HepG2 (cell line): ENCODE results near the gene FANCF. TPM values are rescaled to one million over a fixed set of nuclear protein-coding genes. Genes with fewer than 3 reads are reported as not detected.

ENCODE experiments used
- ATAC-seq: fragments of 200-7000 bp; cut with Tn5 transposase; 3 replicates; pipeline ENCODE4 v1.9.1; 2020; ENCODE audit warnings: mild to moderate bottlenecking, moderate library complexity
- BruUV-seq: library from RNA; stranded (reverse); fragments of 400-500 nt; replicated peaks from 2 replicates; lab custom pipeline; 2021; lab: Mats Ljungman, UMichigan
- CTCF ChIA-PET: fragments of 300-600 bp; formaldehyde crosslinking; extraction: SDS; loops from one replicate; lab custom pipeline; 2021; ENCODE audit warnings: low total read pairs, inconsistent platforms, low intra/inter-chr PET ratio; lab: Yijun Ruan, JAX
- POLR2A ChIA-PET: fragments of 350-600 bp; sonication (Branson Sonifier 250); formaldehyde crosslinking; loops from one replicate; lab custom pipeline; 2020; ENCODE audit warnings: antibody characterized with exemption, inconsistent platforms; lab: Yijun Ruan, JAX
- DNase-seq: peaks from one replicate; pipeline ENCODE4 v3.0.0-alpha.2; 2015; ENCODE audit warnings: low spot score
- FAIRE-seq: peaks from 3 replicates; lab custom pipeline; 2011; peaks lifted over from hg19 to GRCh38; lab: Jason Lieb, UNC
- H2AFZ ChIP-seq: one replicate; pipeline ENCODE4 v1.6.1; 2011; ENCODE audit warnings: low read length, inconsistent platforms
- H3K27ac ChIP-seq: fragments of 300-600 bp; 3 replicates; pipeline ENCODE4 v1.8.0; 2011; ENCODE audit warnings: mixed run types, mild to moderate bottlenecking, mixed read lengths, low read length, inconsistent platforms; ENCODE audit not compliant: insufficient read depth; ENCODE audit errors: extremely low read length
- H3K27me3 ChIP-seq, 2 experiments: fragments of 200-600 bp in 1 of 2; 2 replicates in 1 of 2; 3 replicates in 1 of 2; pipeline versions ENCODE4 v1.6.0 to v1.8.0; 2011; ENCODE audit warnings: low read length in 2 of 2, mild to moderate bottlenecking in 2 of 2, moderate library complexity in 2 of 2, inconsistent platforms in 1 of 2; ENCODE audit not compliant: insufficient read depth in 2 of 2, control insufficient read depth in 1 of 2
- H3K36me3 ChIP-seq, 2 experiments: fragments of 200-600 bp in 1 of 2; replicated peaks in 1 of 2; 2 replicates in 1 of 2; 3 replicates in 1 of 2; pipeline versions ENCODE4 v1.5.1 to v1.8.0; 2011; ENCODE audit warnings: low read length in 2 of 2, inconsistent platforms in 1 of 2; ENCODE audit not compliant: insufficient read depth in 2 of 2, control insufficient read depth in 1 of 2
- H3K4me1 ChIP-seq: 2 replicates; pipeline ENCODE4 v1.5.1; 2012; ENCODE audit warnings: low read length, inconsistent platforms; ENCODE audit not compliant: insufficient read depth
- H3K4me2 ChIP-seq: 2 replicates; pipeline ENCODE4 v1.6.0; 2011; ENCODE audit warnings: low read depth, low read length, inconsistent platforms
- H3K4me3 ChIP-seq, 3 experiments: fragments of 200-600 bp in 1 of 3; sonication (generic), shearing (Covaris generic) in 1 of 3; replicated peaks in 1 of 3; 2 replicates each; pipeline ENCODE4 v1.5.1; 2011 to 2016; ENCODE audit warnings: low read length in 3 of 3, inconsistent platforms in 2 of 3, low read depth in 2 of 3, mild to moderate bottlenecking in 2 of 3, control low read depth in 1 of 3, mixed read lengths in 1 of 3; ENCODE audit not compliant: insufficient read depth in 1 of 3
- H3K79me2 ChIP-seq: one replicate; pipeline ENCODE4 v1.6.1; 2011; ENCODE audit warnings: low read length, inconsistent platforms; ENCODE audit not compliant: insufficient read depth
- H3K9ac ChIP-seq: 2 replicates; pipeline ENCODE4 v1.6.0; 2011; ENCODE audit warnings: mild to moderate bottlenecking, low read depth, low read length, inconsistent platforms; ENCODE audit not compliant: insufficient read depth
- H3K9me3 ChIP-seq: 2 replicates; pipeline ENCODE4 v1.5.1; 2012; ENCODE audit warnings: mild to moderate bottlenecking, low read length
- H4K20me1 ChIP-seq: 2 replicates; pipeline ENCODE4 v1.6.0; 2011; ENCODE audit warnings: inconsistent platforms, mild to moderate bottlenecking, low read length, moderate library complexity; ENCODE audit not compliant: insufficient read depth
- CEBPZ ChIP-seq: IDR thresholded peaks from 2 replicates; pipeline ENCODE4 v1.6.1; 2012; ENCODE audit warnings: low read length, improper control_type of control experiment
- ETS1 ChIP-seq: sonication (generic); formaldehyde crosslinking; IDR thresholded peaks from 2 replicates; pipeline ENCODE4 v1.4.0; 2020; ENCODE audit warnings: missing genetic modification reagents
- FOXK1 ChIP-seq: sonication (generic); formaldehyde crosslinking; IDR thresholded peaks from 2 replicates; pipeline ENCODE4 v1.4.0; 2020; ENCODE audit warnings: low read depth, missing genetic modification reagents, borderline replicate concordance
- HNRNPLL ChIP-seq: fragments of 200-400 bp; formaldehyde crosslinking; IDR thresholded peaks from 2 replicates; pipeline ENCODE4 v1.6.1; 2017; ENCODE audit warnings: mild to moderate bottlenecking, low read depth, low read length; ENCODE audit not compliant: poor library complexity, severe bottlenecking
- MEIS1 ChIP-seq: sonication (generic); formaldehyde crosslinking; IDR thresholded peaks from 2 replicates; pipeline ENCODE4 v1.9.0; 2021; ENCODE audit warnings: mild to moderate bottlenecking, missing genetic modification reagents, moderate library complexity, borderline replicate concordance
- NKX3-1 ChIP-seq: sonication (generic); formaldehyde crosslinking; IDR thresholded peaks from 2 replicates; pipeline ENCODE4 v1.5.0; 2020; ENCODE audit warnings: missing genetic modification reagents
- NPAS2 ChIP-seq: sonication (generic); formaldehyde crosslinking; IDR thresholded peaks from 2 replicates; pipeline ENCODE4 v1.8.0; 2022; ENCODE audit warnings: mild to moderate bottlenecking, missing genetic modification reagents, borderline replicate concordance
- PITX1 ChIP-seq: sonication (generic); formaldehyde crosslinking; IDR thresholded peaks from 2 replicates; pipeline ENCODE4 v1.5.1; 2020; ENCODE audit warnings: mild to moderate bottlenecking, missing genetic modification reagents
- PREB ChIP-seq: sonication (generic); formaldehyde crosslinking; IDR thresholded peaks from 2 replicates; pipeline ENCODE4 v1.4.0; 2020; ENCODE audit warnings: missing genetic modification reagents
- SRSF4 ChIP-seq: fragments of 200-400 bp; formaldehyde crosslinking; IDR thresholded peaks from one replicate; pipeline ENCODE4 v1.6.1; 2018; ENCODE audit warnings: mild to moderate bottlenecking, low read depth, low read length, moderate library complexity; ENCODE audit not compliant: poor library complexity, severe bottlenecking
- THAP11 ChIP-seq: IDR thresholded peaks from 2 replicates; pipeline ENCODE4 v1.6.1; 2016; ENCODE audit warnings: missing biosample characterization, missing genetic modification reagents
- ZNF382 ChIP-seq: sonication (generic); formaldehyde crosslinking; IDR thresholded peaks from 2 replicates; pipeline ENCODE4 v1.5.0; 2020; ENCODE audit warnings: missing genetic modification reagents, mild to moderate bottlenecking, borderline replicate concordance
- ZNF550 ChIP-seq: sonication (generic); formaldehyde crosslinking; IDR thresholded peaks from 2 replicates; pipeline ENCODE4 v1.4.0; 2020; ENCODE audit warnings: mild to moderate bottlenecking, missing genetic modification reagents, borderline replicate concordance
- WGBS: methylation state at CpG from one replicate; pipeline ENCODE4 v1.1.6; 2017; ENCODE audit warnings: low lambda C conversion rate; 5-methylcytosine and 5-hydroxymethylcytosine counted together
- in situ Hi-C: cut with HindIII; loops from 2 replicates; pipeline ENCODE4 v1.10.0; 2017; ENCODE audit warnings: low pct_unique_long_range_greater_than_20kb; ENCODE audit not compliant: extremely low pct_ligation_motif_present
- intact Hi-C: fragments of 100-400 bp; cut with micrococcal nuclease; formaldehyde crosslinking; loops from one replicate; pipeline ENCODE4 v1.10.0; 2022; ENCODE audit not compliant: unreplicated experiment
- polyA plus RNA-seq, 8 experiments: library from polyadenylated mRNA; depleted of rRNA in 3 of 8; stranded (reverse) in 7 of 8; unstranded in 1 of 8; fragments of >200 nt; fragmentation: Illumina TruSeq in 4 of 8; extraction: Trizol in 4 of 8; gene quantifications; 2 replicates each; pipeline versions ENCODE4 v1.2.1 to v1.2.3, GENCODE V29; 2011 to 2016; ENCODE audit warnings: low read depth in 4 of 8, missing spikeins in 1 of 8, mixed read lengths in 1 of 8; ENCODE audit not compliant: insufficient read depth in 1 of 8
- total RNA-seq, 5 experiments: library from RNA; depleted of rRNA; stranded (reverse); fragments of >200 nt; fragmentation: Illumina TruSeq; extraction: Trizol; gene quantifications; 2 replicates each; pipeline ENCODE4 v1.2.3, GENCODE V29; 2016; ENCODE audit warnings: low read depth in 1 of 5

The FANCF gene
- total and polyA plus RNA-seq, 2 of the 13 experiments (the other 11 are each of a cell fraction or from before 2014, with no cell fraction given) = 2.5 to 9.7 TPM

- TF ChIP-seq ZNF382 (no peak), THAP11 (CRISPR knock-in tag) (no peak)
Measured at GRCh38 chr11:22617868-22618267, 7.8 kb downstream of the FANCF start (continued).

- Histone ChIP-seq H2AFZ (no peak overlapping the region), H3K4me2 (no peak overlapping the region), H3K27me3 (no peaks in the 10 kb centered on the region), H3K9ac (no peak overlapping the region), H3K4me3 (no peak overlapping the region), H3K4me1 (no peaks in the 10 kb centered on the region), H3K79me2 (no peaks in the 10 kb centered on the region), H4K20me1 (no peaks in the 10 kb centered on the region), H3K9me3 (no peaks in the 10 kb centered on the region), H3K36me3 (no peaks in the 10 kb centered on the region), H3K27ac (no peak overlapping the region)
- no peak for FAIRE-seq
- ChIA-PET CTCF (no interaction called here), POLR2A (no interaction called here)
- BruUV-seq = no TSS peak
- whole genome bisulfite sequencing = 4% methylated on average over 1 of the region's 1 CpG
- intact Hi-C loops = no loop called here
- ATAC-seq = no peak
- TF ChIP-seq MEIS1 (CRISPR knock-in tag) (no peak), CEBPZ (no peak), PITX1 (CRISPR knock-in tag) (no peak), ETS1 (no peak), ZNF550 (CRISPR knock-in tag) (no peak), NPAS2 (CRISPR knock-in tag) (no peak), NKX3-1 (CRISPR knock-in tag) (no peak), FOXK1 (CRISPR knock-in tag) (no peak), SRSF4 (no peak), PREB (no peak), HNRNPLL (no peak)
- TF ChIP-seq, all 625 proteins: peak for 0
- DNase-seq = no peak
- in situ Hi-C loops = no loop called here
Measured at GRCh38 chr11:22603933-22604332, 21.7 kb downstream of the FANCF start.
